NCI-H345 treated with DMSO at 0.1 percent for 48 hours (cell line): Measurements from ENCODE around the gene ADD2.
A peak's percentile ranks its signal among the peaks of the same experiment; 100 is the strongest.

ENCODE experiments used
- DNase-seq: peaks from one replicate; lab custom pipeline; 2025; ENCODE audit not compliant: unreplicated experiment; lab: John Stamatoyannopoulos, UW

ADD2 gene

DNA sequence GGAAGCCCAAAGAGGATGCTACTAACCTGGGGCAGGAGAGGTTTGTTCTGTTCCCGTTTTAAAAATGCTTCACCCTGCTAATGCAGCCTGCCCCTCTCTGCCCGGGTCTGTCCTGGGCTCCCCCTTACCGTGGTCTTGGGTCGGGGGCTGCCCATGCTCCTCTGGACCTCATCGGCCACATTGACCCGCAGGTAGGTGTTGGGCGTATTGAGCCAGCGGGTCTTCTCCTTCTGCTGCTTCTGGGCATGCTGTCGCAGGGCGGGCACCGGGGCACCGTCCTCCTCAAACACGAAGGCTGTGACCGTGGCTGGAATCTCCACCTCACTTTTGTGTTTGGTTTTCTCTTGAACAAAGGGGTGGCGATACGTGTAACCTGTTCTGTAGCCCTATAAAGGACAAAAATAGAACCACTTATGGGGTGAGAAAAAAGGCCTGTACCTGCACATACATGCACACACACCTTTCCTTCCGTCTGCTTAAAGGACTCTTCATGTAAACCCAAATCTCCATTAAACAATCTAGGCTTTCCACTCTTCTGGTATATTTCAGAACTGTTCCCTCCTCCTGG is 89.3 kb downstream of the ADD2 start:
- no peak for DNase-seq

DNA sequence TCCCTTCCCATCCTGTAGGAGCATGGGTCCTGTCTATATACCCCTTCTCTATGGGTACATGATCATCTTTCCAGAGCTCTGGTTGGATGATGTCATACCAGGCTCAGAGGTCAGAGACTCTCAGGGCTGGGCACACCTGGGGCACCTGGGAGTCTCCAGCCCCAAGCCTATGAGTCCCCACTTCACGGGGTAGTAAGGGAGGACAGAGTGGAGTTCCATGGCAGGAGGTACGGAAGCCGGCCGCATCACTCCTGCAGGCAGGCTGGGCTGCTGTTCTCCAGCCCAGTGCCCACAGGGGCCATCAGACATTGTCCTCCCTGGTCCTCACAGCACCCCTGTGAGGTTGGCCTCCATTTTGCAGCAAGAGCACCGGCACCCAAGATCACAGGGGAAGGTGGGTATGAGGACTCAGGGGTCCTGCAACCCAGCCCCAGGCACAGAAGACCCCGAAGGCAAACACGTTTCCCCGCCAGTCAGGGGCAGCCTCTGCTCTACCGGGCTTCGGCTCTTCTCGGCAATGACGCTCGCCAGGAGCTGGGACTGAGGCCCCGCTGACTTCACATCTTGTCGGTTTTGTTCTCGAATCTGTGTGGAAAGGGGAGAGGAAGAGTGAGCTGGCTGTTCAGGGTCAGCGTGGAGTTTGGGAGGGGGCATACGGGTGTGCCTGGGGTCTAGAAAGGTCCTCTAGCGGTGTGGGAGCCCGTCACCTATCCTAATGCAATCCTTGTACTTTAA is 91.5 kb downstream of the ADD2 start:
- DNase-seq = no peak

DNA sequence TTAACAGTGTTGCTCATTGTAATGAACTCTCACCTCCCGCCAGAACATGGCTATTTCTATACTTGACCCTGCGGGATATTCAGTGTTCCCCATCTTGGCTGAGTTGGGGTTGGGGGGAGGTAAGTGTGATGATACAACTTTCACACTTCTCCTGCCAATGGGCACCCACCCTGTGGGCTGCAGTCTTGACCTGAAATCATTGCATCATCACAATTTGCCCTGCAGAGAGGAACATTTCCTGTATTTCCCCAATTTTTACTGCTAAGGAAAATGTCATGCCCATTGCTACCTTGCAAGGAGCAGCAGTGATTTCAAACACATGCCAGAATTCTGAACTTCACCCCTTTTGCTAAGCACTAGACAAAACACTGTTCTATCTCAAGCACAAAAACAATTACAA is 92.1 kb downstream of the ADD2 start:
- no peak for DNase-seq

DNA sequence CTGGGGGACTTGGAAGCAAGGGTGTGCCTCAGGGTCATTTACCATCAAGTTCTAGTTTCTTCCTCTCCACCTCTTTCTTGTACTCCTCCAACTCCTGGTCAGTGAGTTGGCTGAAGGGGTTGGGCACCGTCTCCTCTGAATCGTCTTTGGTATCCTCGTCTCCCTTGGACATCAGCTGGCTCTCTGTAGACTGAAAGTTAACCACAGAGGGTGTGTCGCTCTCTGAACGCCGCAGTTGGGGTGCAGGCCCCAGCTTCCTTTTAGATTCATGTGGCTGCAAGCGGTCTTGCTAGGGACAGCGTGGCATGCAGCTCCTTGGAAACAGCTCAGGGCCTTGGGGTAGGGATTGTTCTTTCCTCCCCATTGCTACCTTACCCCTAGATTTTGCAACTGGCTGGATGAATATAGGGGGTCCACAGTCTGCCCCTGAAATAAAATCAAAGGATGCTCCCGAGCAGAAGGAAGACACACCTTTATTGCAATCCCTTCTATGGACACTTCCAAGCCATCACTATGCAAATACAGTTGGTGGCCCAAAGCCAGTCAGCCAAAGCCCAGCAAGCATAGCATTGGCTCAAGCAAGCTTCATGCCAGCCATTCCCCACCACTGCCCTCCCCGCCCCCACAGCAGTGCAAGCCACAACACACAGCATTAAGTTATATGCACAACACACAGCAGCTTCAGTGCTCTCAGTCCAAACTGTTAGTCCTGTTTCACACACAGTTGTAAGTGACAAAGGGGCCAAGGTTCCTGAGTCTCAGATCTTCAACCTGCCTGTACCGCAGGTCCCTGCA is 93.2 kb downstream of the ADD2 start:
- DNase-seq = no peak

DNA sequence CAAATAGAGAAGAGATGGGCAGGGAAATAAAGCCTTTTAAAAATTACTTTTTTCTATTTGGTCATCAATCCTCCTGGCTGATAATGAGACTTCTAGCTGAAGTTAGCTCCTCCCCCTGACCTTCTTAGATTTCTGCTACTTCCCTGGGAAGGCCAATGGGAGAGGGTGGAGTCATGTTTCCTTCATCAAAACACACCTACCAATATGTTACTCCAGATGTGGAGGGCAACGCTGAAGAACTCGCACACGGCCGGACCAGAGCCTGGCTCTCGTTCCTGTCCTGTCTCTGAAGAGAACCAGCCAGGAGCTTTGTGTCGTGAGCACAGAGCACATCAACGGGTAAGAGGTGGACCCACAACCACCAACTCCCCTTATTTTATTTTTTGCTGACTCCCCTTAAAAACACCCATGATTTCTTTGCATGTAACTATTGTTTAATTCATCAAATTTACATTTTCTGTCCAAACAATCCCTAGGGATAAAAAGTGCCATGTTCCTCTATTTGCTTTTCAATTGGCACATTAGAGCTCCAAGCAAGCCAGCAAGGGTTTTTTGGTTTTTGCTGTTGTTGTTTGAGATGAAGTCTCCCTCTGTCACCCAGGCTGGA is 94.9 kb downstream of the ADD2 start:
- DNase-seq = no peak

DNA sequence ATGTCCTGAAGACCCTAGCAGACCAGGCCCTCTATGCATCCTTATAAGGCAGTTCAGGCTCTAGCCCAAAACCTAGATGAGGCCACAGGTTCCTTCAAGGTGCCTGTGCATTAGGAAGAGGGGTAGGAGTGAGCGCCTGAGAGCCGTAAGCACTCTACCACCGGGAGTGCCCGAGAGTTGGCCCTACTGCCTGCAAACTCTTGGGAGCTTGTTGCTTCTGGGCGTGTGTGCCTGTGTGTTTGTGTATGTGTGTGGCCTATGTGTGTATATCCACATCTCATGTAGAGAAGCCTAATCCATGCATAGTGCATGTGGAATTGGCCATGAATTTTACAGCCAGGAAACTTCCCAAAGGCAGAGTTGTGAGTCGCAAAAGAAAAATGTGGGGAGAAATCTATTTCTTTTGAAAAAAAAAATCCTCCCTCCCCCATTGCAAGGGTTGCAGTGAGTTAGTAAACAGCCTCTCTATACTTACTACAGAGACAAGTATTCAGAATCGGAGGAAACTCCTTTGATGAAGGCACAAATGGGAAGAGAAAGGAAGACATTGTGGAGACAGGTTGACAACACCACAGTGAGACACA is 96.8 kb downstream of the ADD2 start:
- no peak for DNase-seq

DNA sequence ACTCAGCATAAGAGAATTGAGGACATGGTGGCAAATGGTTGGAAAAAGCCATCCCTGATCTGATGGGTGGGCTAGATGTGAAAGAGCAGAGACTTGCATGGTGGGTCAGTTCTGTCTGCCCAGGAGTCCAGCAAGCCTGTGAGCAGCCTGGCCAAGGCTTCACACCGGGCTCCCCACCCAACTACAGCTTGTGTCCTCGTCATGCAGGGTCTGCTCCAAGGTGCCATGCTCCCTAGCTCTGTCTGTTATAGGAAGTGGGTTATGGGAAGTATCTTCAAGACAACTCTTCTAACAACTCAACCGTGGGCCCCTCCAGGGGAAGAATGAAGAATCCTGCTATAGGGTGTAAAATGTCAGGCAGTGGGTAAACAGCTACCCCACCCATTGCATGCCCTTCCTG is 97.4 kb downstream of the ADD2 start:
- no peak for DNase-seq

DNA sequence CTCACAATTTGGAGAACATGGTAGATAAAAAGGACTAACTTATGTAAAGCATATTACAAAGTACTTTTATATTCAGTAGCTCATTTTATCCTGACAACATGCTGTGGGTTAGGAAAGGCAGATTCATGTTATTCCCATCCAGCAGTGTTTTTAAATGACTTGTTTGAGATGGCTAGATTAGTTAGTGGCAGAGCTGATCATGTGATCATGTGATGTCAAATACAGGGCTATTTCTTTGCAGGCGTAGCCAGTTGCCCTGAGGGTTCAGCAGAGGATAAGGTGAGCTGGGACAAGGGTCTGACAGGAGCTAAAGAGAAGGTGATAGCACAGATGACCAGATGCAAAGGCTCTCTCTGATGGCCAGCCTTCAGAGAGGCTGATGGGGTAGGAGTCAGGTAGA is 97.8 kb downstream of the ADD2 start:
- DNase-seq = no peak

DNA sequence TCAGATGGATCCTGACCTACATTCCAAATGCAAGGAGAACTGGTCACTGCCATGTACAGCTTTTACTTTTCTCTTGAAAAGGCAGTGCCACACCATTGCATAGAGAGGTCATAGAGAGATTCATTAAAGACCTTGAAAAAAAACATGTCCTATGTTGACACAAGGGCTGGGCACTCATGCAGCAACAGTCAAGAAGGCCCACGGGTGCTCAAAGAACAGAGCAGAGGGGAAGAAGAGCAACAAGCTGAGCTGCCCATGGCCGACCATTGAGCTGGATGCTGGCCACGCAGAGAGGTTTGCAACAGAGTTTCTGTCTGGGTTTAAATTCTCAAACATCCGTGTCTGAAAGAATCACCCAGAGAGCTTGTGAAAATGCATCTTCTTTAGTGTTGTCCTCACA is 99.1 kb downstream of the ADD2 start:
- DNase-seq = no peak

DNA sequence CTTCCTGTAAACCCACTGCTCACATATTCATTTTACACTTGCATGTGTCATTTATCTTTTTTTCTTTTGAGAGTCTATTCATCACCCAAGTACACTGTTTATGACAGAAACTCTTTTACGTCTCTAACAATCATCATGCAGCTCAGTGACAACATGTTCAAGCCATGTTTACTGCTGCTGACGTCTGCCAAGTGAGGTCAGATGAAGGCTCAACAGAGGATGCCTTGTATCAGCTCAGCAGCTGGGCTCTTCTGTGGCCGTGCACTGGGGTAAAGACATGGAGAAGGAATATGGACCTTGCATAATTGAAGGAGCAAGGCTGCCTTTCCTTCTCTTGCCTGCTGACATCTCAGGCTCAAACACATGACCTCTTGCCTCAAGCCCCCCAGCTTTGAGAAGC is 99.6 kb downstream of the ADD2 start:
- DNase-seq = no peak

DNA sequence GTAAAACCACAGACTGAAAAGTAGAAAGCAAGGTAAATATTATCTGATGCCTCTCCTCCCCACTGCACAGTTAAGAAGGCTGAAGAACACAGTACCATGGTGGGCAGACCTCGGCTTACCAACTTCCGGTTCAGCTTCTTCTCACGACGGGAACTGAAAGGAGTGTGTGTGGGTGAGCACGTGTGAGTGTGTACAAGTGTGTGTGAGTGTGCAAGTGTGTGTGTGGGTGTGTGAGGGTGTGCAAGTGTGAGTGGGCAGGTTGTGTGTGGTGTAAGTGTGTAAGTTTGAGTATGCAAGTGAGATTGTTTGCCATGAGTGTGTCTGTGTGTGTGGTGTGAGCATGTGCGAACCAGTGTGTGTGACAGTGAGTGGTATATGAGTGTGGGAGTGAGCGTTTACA is 103.5 kb downstream of the ADD2 start:
- DNase-seq = no peak

DNA sequence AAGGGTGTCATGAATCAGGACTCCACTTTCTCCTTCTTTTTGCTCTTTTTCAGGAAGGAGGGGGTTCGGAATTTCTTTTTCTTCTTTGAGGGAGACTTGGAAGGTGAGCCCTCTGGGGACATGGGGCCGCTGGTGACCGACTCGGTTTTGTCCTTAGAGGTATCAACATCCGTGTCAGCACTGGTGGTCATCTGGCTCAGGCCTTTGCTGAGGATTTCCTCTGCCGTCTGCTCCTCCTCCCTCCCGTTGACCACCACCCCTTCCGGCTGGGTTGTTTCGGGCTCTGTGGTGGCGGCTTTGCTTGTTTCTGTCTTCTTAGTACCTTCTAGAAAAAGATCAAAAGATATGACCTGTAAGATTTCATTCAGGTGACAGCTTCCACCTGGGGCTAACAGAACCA is 104.6 kb downstream of the ADD2 start:
- DNase-seq = no peak

DNA sequence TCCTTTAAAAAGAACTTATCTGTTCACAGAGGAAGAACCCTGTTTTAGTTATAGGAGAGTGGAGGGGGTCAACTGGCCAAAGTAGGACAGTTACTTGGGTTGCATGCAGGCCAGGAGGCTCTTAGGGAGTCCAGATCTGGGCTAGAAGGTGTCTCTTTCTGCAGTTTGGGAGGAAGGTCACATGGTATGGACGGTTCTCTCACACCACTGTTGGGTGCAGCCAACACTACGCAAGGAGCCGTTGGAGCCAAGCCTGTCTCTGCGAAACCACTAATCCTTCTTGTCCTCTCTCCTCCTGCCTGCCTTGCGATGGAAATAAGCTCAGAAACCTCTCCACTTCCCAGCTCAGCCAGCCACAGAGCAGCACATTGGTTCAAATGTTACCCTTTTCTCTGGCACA is 108.4 kb downstream of the ADD2 start:
- DNase-seq = no peak

DNA sequence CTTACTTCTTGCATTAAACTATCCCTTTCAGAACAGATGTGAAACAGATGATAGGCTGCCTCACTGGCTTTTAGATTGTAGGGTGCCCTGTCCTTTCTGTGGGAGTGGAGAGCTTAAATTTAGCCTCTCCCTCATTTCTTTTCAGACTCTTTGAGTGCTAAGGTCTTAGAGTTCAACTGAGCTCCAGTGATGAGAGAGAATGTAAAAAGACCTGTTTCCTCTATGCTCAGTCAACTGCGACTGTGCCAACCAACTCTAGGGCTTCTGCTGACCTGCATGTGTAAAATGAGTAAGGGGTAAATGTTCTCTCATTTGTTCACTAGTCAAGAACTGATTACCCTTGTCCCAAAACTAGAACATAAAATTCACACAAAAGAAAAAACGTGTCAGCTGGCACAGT is 109.5 kb downstream of the ADD2 start:
- DNase-seq = no peak

DNA sequence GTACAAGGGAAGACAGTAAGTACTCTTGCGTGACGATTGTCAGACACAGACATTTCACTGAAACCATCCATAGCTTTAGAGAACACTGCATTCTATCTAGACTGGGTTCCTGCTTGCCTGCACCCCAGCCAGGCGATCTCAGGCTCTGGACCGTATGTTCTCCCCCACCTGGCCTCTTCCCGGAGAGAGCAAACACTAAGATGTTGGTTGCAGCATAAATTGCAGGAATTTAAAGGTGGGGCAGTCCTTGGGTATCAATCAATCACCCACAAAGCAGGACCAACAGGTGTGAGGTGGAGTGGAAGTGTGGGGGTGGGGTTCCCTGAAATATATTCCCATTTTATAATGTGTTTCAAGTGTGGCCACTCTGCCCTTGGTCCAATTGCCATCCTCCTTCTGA is 110.8 kb downstream of the ADD2 start:
- DNase-seq = no peak

DNA sequence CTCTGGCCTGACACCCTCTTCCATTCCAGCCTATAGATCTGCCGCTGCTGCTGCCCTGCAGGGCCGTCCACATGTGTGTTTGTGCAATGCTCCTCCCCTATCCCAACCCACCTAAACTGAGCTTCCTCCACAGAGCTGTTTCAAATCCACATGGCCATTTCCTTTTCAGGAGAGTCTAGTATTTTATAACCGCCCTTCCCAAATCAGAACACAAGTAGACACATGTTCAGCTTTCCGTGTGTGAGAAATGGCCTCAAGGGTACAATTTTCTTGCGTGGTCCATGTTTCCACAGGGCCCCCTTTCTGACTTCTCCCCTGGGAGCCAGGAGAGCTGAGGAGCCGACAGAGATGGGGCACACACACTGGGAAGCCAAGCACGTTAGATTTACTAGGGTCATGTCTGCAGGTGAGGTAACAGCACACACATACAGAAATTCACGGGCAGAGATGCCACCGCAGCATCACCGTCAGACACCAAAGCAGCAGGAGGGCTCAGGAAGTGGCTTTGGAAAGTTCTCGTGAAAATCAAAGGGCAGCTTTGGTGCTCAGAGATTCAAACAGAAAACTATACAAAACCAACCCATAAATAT is 111.5 kb downstream of the ADD2 start:
- no peak for DNase-seq

DNA sequence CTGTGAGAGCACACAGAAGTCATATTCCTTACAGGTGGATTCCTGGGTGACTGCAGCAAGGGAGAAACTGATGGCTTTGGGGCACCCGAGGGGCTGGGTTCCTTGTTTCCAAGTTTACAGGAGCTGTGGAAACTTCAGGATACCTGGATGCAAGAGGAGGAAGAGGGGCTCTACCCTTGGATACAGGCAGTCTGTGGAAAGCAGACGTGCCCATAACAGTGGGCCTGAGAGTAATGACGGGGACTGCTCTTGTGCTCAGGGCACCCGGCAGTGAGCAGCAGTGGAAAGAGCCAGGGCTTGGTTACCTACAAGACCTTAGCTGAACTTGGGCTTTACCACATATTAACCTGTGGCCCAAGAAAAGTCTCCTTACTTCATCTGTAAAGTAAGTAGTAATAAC is 112.2 kb downstream of the ADD2 start:
- no peak for DNase-seq

DNA sequence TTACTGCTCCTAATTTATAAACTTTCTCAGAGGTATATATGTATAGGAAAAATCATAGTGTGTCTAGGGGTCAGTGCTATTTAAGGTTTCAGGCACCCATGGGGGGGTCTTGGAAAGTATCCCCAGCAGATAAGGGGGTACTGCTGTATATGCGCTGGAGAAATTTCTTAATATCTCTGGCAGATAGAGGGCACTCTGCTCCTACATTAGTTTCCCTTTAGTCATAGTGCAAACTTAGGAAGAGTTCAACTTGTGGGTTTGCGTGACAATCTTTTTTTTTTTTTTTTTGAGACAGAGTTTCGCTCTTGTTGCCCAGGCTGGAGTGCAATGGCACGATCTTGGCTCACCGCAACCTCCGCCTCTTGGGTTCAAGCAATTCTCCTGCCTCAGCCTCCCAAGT is 112.8 kb downstream of the ADD2 start:
- DNase-seq = peak; percentile 20

DNA sequence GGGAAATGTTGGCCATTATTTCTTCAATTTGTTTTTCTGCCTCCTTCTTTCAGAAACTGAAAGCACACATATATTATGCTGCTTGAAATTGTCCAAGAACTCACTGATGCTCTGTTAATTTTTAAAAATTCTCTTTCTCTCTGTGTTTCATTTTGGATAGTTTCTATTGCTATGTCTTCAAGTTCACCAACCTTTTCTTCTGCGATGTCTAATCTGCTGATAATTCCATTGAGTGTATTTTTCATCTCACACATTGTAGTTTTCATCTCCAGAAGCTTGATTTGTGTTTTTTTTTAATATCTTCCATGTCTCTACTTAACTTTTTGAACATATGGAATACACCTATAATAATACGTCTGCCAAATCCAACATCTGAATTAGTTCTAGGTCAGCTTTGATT is 116.3 kb downstream of the ADD2 start:
- DNase-seq = no peak

DNA sequence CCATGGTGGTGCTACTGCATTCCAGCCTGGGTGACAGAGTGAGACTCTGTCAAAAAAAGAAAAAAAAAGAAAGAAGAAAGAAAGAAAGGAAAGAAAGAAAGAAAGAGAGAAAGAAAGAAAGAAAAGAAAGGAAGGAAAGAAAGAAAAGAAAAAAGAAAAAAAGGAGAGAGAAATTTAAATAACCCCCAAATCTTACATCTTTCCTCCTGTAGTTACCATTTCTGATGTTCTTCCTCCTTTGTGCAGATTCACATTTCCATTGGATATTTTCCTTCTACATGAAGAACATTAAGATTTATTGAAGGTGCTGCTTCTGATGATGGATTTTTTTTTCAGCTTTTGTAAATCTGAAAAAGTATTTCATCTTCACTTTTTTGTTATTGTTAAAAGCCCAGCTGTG is 117.0 kb downstream of the ADD2 start:
- DNase-seq = no peak

DNA sequence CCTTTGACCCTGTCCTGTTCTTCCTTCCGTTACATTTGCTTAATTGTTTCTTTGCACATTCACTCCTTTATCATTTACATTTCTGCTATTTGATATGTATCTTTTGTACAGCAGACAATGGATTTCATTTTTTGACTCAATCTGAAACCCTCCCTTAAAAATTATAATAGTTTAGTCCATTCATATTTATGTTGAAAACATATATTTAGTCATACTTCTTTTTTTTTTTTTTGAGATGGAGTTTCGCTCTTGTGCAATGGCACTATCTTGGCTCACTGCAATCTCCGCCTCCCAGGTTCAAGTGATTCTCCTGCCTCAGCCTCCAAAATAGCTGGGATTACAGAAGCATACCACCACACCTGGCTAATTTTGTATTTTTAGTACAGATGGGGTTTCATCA is 119.0 kb downstream of the ADD2 start:
- no peak for DNase-seq
